ENCODE measurements around the gene TSHR.

Gene TSHR

DNA sequence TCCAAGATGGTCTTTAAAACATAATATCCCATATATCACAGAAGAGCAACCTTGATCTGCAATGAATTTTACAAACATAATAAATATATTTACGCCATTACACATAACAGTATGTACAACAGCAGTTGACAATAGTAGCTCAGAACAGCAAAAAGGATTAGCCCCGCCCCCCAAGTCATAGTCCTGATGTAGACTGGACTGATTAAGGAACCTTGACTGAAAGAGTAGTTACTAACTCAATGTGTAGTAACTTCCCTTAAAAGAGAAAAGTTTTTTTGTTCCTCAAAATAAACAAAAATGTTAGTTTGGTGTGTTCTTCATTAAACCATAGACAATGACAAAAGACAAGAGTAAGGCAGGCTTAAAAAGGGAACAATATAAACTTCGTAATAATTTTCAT lies 220.8 kb downstream of the TSHR start:
- peak in 8 of 51 donors; percentile 2 to 30 (median 6) for DNase-seq

DNA sequence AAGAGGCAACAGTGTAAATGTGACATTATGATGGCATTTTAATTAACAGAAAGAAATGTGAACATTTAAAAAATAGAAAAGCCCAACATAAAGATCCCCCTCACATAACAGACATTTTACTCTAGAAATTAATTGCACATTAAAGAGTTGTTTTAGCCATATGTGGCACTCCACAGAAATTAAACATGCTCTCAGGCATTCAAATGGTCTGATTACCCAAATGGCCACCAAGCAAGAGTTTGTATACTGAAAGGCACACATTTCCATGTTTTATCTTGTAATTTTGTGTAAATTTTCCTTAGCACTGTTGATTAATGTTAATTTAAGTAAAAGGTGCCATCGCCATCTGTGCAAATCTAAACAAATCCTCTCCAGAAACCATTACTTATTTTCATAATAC lies 221.8 kb downstream of the TSHR start:
- no peak for DNase-seq

DNA sequence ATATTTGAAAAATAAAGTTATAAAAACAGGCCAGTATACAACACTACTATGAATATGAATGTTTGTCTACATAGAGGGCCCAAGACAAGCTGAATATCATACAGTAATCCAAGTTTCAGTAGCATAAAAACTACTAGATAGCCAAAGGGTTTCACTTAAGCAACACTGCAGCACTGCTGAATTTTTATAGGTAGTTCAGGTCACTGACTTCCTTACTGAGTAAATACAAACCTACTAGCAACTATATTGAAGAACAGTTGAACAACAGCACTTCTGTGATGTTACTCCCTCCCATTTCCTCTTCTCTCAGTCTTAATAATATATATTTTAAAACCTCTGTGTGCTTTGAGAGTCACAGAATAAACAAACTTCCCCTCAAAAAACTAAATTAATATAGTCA lies 222.6 kb downstream of the TSHR start:
- DNase-seq: no peak

DNA sequence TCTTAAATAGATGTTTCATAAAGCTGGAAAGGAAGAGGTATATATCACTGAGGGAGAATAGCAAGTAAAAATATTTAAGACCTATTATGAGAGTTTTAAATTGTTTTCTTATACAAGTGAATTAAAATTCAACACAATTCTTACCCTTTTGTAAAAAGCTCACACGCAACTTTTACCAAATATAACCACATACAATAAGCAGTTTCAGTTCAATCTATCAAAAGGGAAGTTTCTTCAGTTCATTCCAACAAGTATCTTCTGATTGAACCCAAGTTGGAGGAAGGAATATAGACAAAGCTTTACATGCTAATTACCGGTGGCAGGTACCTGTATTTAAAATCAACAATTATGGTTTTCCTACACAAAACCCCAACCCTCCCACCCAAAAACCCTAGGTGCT lies 224.2 kb downstream of the TSHR start:
- no peak for DNase-seq

DNA sequence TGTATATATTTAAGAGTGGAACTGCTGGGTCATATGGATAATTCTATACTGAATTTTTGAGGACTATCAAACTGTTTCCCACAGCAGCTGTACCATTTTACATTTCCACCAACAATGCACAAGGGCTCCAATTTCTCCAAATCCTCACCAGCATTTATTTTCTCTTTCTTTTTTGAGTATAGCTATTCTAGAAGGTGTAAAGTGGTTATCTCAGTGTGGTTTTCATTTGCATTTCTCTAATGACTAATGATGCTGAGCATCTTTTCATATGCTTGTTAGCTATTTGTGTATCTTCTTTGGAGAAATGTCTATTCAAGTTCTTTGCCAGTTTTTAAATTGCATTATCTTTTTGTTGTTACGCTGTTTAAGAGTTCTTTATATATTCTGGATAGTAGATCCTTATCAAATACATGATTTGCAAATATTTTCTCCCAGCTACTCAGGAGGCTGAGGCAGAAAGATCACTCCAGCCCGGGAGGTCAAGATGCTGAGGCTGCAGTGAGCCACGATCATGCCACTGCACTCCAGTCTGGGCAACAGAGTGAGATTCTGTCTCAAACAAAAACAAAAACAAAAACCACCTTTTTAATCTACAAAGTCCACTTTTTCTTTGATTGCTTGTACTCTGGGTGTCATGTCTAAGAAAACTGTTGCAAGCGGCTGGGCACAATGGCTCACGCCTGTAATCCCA lies 232.6 kb downstream of the TSHR start:
- DNase-seq: no peak

DNA sequence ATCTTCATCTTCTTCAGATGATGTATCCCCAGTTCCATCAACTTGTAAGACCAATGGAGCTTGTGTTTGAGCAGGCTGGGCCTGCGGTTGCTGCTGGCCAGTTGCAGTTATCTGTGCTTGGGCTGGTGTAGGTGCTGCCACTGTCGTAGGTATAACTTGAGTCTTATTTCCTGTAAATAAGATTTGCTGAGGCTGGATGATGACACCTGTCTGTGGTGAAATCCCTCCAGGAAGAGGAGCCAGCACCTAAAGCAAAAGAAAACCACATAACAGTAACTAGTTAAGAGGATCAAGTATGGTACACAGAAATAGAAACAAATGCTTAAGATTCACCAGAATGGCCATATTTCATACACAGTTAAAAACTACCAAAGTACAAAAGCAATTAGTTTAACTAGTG lies 237.2 kb downstream of the TSHR start:
- DNase-seq: no peak

DNA sequence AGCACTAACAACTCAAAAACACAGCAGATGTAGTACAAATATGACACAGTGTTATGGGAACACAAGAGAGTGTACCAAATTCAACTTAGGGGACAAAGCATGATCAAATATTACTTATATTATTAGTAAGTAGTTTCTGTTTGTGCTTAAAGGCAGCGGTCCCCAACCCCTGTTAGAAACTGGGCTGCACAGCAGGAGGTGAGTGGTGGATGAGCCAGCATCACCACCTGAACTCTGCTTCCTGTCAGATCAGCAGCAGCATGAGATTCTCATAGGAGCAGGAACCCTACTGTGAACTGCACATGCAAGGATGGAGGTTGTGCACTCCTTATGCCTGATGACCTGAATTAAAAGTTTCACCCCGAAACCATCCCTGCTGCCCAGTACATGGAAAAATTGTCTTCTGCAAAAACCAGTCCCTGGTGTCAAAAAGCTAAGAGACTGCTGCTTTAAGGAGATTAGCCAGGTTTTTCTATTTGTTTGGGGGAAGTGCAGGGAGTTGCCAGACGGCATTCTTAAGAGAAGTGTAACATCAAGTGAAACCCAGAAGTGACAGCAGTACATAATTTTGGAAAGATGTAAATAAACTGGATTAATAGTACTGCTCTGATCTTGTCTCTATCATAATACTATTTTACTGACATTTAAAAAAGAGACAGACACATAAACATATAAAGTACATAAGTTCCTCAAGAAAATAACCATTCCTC lies 238.7 kb downstream of the TSHR start:
- DNase-seq: no peak

Data from hypothalamus (tissue), 51 donors.